K562 treated with DMSO at 1 percent for 48 hours (cell line): ENCODE results near the gene DNLZ. TPM values are rescaled to one million over a fixed set of nuclear protein-coding genes. Genes with fewer than 3 reads are reported as not detected.

Source experiments
- total RNA-seq: library from RNA; unstranded; fragments of 300-600 nt; gene quantifications from 2 replicates; pipeline ENCODE4 v1.2.3, GENCODE V29; 2022; ENCODE audit warnings: low replicate concordance; ENCODE audit errors: extremely low read depth

The DNLZ gene
- not detected in 2 replicates for total RNA-seq

GRCh38 chr9:136363106-136363948, at the start of gene DNLZ:
Gene DNLZ (minus strand): TSS chr9:136363744. CDS start chr9:136363714, 30 bp downstream.

DNA sequence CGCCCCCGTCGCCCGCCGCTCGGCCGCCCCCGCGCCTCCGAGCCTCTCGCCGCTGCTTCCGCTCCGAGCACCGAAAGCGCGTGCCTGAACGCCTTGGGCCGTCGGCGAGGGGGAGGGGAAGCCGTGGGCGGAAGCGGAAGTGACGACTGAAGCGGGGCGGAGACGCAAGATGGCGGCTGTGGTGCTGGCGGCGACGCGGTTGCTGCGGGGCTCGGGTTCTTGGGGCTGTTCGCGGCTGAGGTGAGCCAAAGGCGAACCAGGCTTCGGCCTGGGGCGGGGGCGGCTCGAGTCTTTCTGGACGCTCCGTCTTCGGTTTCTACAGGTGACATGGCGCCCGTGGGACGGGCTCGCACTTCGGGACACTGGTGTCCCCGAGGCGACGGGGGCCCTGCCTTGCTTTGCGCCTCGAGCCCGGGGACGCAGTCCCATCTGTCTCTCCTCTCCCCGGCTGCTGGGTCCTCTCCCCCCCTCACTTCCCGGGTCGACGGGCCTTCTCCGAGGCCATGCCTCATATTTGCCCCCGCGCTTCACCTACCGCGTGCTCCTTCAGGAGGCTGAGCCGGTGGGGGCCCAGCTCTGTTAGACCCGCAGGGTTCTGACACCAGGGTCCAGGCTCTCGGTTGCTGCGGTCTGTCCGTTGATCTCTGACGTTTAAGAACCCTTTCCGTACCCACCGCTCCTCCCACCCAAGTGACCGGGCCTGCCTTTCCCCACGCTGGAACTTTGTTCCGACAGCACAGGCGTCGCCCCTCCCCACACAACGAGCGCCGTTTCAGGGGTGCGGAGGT, 47.1 kb upstream of the DNLZ start, which contains the start of the genes ENTR1 and PMPCA:
Gene ENTR1 (minus strand): TSS at position 115 of the 788 bp plus-strand sequence. CDS start 217 bp downstream, outside the sequence.
Gene PMPCA (plus strand): TSS at position 159 of the 788 bp plus-strand sequence. CDS start 11 bp downstream, at position 170.

GRCh38 chr9:136400038-136400834, 36.7 kb upstream of the DNLZ start, which contains the start of gene SNAPC4:
Gene SNAPC4 (minus strand): TSS chr9:136400170. CDS start chr9:136398428, 1,742 bp downstream.

GRCh38 chr9:136373300-136374182, 10.0 kb upstream of the DNLZ start, which contains the start of gene CARD9:
Gene CARD9 (minus strand): TSS chr9:136373669. CDS start chr9:136372078, 1,591 bp downstream.

DNA sequence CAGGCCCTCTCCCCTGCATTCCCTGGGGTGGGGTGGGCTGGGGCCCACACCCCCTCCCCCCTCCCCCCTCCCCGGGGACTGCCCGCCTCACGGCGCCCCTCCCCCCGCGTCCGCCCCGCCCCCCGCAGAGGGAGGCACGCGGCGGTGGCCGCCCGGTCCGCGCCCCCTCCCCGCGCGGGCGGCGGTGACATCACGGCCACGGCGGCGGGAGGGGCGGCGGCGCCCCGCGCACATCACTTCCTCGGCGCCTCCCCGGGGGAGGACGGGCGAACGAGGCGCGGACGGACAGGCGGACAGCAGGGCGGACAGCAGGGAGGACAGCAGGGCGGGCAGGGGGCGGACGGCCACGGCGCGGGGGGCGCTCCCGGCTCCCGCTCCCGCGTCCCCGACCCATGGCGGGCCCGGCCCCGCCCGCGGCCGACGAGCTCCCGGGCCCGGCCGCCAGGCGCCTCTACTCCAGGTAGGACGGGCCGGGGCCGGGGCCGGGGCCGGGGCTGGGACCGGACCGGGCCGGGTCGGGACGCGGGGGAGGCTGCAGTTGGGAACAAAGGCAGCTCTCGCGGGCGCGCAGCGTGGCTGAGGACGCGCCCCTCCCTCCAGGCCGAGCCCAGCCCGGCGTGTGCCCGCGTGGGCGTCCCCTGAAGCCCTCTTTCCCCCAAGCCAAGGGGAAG, 36.1 kb downstream of the DNLZ start, which contains the start of gene GPSM1:
Gene GPSM1 (plus strand): TSS at position 236 of the 671 bp plus-strand sequence. CDS start 157 bp downstream, at position 393.

Other genes with a start within 250 kb of the DNLZ start
- 280 TPM in 1 of 2 replicates, not detected in the other for gene TMEM250, start 244.9 kb downstream of the DNLZ start, total RNA-seq
- gene LHX3, start 158.6 kb downstream of the DNLZ start, total RNA-seq, result not detected in 2 replicates
- not detected in 2 replicates for gene QSOX2, start 117.9 kb downstream of the DNLZ start, total RNA-seq
- not detected in 2 replicates for gene CCDC187, start 59.6 kb downstream of the DNLZ start, total RNA-seq
- gene GPSM1, start 36.2 kb downstream of the DNLZ start, total RNA-seq, result not detected in 2 replicates
- gene CARD9, start 9.9 kb upstream of the DNLZ start, total RNA-seq, result not detected in 2 replicates
- gene SNAPC4, start 36.4 kb upstream of the DNLZ start, total RNA-seq, result not detected in 2 replicates
- not detected in 2 replicates for gene ENTR1, start 46.9 kb upstream of the DNLZ start, total RNA-seq
- not detected in 2 replicates for gene PMPCA, start 46.9 kb upstream of the DNLZ start, total RNA-seq
- gene INPP5E, start 76.1 kb upstream of the DNLZ start, total RNA-seq, result not detected in 2 replicates
- gene SEC16A, start 119.3 kb upstream of the DNLZ start, total RNA-seq, result 155 TPM in 1 of 2 replicates, not detected in the other
- not detected in 2 replicates for gene NOTCH1, start 182.3 kb upstream of the DNLZ start, total RNA-seq